Fibroblast of the conjunctiva (primary cell): Measurements from ENCODE around the gene CD244.
"Not testable (repeated sequence)": the region's sequence is repeated elsewhere in the genome, so short reads cannot be mapped to it uniquely, and the experiment has no call there.

Source experiments
- DNase-seq: peaks from one replicate; pipeline ENCODE4 v3.0.0-alpha.2; 2010; ENCODE audit warnings: low read depth

CD244 gene, protein sequence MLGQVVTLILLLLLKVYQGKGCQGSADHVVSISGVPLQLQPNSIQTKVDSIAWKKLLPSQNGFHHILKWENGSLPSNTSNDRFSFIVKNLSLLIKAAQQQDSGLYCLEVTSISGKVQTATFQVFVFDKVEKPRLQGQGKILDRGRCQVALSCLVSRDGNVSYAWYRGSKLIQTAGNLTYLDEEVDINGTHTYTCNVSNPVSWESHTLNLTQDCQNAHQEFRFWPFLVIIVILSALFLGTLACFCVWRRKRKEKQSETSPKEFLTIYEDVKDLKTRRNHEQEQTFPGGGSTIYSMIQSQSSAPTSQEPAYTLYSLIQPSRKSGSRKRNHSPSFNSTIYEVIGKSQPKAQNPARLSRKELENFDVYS

DNA sequence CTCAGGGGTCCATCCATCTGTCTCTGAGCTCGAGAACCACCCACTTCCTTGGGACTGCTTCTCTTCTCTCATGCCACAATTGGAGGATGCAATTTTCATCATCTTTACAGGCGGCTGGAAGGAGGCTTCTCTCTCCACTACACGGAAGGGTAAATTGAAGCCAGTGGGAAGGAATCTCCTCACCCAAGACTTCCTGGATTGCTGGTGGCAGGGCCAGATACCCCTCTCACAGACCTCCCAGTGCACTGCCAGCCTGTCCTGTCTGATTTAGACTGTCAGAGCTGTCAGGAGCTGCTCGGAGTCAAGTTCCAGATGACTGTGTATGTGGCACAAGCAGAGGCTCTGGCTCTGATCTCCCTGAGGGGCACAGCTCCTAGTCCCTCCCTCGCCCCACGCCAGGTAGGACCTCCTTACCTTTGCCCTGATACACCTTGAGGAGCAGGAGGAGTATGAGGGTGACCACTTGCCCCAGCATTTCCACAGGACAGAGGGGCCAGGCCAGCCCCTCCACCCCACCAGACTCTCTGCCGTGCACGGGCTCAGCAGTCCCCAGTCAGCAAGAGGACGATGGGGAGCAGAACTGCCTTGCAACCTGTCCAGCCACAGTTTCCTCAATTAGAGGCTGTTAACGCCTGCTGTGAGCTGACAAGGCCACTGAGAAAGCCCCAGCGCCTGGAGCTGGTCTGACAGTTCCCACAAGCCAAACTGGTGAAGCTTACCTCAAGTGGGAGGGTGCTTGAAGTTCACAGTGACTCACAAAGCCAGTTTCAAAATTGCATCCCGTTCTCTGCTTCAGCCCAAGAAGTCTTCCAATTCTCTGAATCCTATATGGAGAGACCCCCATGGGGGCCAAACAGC is at the start of gene CD244:
CD244 (minus strand) TSS at position 685 of the 858 bp plus-strand sequence; CDS start at position 475, 210 bp downstream.
- no peak for DNase-seq

DNA sequence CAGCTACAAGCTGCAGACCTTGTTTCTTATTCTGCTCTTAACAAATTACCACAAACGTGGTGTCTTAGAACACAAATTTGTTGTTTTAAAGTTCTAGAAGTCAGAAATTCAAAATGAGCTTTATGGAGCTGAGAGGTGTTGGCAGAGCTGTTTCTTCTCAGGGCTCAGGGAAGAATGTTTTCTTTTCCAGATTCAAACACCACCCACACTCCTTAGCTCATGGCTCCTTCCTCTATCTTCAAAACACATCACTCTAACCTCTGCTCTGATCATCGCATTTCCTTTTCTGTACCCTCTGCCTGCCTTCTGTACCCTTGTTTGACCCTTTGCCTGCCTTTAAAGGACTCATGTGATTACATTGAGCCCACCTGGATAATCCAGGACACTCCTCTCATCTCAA is 49.2 kb upstream of the CD244 start:
- DNase-seq = no peak

DNA sequence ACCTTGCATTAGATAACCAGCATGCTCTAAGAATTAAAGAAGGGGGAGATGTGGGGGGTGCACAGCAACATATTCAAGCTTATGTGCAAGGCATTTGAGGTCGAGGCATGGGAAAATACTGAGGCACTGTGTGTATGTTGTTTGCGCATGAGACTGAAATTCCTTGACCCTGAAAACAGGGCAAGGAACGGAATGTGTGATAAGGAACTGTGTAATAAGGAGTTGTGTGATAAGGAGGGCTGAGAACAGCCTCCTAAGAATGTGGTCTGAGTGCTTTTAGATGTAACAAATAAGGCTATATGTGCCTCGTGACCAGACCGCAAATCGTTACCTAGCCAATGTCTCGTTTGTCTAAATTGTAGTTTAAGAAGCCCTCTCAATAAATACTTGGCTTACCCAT is 48.8 kb upstream of the CD244 start:
- DNase-seq = no peak

DNA sequence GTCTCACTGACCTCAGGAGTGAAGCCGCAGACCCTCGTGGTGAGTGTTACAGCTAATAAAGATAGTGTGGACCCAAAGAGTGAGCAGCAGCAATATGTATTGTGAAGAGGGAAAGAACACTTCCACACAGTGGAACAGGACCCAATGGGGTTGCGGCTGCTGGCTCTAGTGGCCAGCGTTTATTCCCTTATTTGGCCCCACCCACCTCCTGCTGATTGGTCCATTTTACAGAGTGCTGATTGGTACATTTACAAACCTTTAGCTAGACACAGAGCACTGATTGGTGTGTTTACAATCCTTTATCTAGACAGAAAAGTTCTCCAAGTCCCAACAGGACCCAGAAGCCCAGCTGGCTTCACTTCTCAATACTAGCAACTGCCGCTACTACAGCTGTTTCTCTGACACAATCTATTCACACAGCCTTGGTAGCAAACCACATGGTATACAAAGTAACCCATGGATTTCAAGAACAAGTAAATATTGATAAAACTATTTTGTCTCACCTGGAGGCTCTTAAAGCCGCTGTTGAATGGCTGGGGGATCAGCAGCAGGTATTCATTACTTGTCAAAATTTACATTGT is 47.6 kb upstream of the CD244 start:
- DNase-seq = no peak

DNA sequence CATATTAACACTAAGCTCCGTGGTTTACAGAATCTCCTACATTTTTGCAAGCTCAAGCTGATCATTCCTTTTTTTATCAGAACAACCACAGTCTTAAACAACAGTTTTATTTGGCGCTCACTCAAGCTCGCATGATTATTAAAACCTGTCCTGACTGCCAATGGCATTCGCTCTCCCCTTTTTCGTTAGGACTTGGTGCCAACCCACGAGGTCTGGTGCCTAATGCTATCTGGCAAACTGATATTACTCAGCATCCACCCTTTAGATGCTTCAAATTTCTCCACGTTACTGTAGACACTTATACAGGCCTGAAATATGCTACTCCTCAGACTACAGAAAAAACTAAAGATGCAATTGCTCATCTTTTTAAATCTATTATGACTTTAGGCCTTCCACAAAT is 45.3 kb upstream of the CD244 start:
- DNase-seq = no peak

DNA sequence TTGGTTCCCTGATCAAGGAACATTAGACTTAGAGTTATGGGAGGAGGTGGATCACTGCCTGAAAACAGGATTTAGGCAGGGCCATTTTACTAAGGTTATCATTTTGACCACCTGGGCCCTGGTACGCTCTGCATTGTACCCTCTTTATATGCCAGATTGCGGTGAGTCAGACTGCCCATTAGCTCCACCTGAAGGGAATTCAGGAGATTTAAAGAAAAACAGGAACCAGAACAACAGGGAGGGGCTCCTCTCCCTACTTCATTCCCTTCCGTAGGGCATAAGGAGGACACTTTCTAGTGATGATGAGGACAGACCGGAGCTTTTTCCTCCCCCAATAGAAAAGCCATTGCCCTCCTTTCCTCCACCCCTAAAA is 42.9 kb upstream of the CD244 start:
- no peak for DNase-seq

DNA sequence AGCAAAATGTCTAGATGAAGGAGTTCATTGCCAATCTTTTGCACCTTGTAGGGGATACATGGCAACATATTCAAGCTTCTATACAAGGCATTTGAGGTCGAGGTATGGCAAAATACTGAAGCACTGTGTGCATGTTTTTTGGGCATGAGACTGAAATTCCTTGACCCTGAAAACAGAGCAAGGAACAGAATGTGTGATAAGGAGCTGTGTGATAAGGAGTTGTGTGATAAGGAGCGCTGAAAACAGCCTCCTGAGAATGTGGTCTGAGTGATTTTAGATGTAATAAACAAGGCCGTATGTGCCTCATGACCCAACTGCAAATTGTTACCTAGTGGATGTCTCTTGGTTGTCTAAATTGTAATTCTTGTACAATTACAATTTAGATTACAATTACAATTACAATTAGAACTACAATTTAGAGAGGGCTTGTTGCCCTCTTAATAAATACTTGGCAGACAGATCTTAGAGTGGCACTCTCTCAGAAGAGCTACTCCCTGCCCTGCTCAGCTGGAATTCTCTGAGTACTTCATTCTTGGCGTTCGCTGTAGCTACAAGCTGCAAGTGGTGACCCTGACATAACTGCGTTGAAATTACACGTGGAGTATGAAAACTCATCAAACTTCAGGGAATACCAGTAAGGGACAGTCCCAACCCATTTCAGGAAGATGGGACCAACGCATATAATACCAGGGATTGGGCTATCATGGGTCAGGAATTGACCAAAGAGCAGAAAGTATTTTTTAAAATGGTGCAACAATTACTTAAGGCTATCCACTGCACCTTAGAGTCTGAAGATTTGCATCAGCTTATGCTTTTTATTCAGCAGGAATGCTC is 42.3 kb upstream of the CD244 start:
- no peak for DNase-seq

DNA sequence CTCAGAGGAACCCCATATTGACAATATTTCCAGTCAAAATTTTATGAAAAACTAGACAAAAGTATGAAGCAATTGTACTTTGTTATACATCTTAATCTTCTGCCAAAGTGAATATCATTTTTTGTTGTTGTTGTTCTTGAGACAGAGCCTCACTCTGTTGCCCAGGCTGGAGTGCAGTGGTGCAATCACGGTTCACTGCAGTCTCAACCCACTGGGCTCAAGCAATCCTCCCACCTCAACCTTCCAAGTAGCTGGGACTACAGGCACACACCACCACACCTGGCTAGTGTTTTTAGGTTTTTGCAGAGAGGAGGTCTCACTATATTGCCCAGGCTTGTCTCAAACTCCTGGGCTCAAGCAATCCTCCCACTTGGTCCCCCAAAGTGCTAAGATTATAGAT is 39.6 kb upstream of the CD244 start:
- not testable (repeated sequence) for DNase-seq

DNA sequence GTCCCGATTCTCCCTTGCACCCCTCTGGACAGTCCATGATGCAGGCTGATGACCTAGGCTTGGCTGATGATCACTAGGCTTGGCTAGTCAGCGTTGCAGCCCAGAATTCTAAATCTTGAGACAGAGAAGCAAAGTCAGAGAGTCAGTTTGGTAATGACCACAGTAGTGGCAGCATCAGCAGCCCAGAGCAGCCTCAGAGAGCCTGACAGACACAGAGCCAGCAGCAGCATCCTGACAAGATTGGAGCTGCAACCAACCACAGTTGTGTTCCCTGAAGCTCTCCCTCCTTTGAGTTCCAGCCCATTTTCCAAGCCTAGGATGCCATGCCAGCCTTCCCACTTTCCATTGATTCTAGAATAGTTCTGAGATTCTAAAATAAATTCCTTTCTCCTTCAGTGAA is 39.1 kb upstream of the CD244 start:
- DNase-seq = no peak

DNA sequence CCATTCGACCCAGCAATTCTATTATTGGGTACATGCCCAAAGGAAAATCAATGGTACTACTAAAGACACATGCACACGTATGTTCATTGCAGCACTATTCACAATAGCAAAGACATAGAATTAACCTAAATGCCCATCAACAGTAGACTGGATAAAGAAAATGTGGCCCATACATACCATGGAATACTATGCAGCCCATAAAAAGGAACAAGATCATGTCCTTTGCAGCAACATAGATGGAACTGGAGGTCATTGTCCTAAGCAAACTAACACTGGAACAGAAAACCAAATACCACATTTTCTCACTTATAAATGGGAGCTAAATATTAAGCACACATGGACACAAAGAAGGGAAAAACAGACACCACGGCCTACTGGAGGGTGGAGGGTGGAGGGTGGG is 38.0 kb upstream of the CD244 start:
- not testable (repeated sequence) for DNase-seq

DNA sequence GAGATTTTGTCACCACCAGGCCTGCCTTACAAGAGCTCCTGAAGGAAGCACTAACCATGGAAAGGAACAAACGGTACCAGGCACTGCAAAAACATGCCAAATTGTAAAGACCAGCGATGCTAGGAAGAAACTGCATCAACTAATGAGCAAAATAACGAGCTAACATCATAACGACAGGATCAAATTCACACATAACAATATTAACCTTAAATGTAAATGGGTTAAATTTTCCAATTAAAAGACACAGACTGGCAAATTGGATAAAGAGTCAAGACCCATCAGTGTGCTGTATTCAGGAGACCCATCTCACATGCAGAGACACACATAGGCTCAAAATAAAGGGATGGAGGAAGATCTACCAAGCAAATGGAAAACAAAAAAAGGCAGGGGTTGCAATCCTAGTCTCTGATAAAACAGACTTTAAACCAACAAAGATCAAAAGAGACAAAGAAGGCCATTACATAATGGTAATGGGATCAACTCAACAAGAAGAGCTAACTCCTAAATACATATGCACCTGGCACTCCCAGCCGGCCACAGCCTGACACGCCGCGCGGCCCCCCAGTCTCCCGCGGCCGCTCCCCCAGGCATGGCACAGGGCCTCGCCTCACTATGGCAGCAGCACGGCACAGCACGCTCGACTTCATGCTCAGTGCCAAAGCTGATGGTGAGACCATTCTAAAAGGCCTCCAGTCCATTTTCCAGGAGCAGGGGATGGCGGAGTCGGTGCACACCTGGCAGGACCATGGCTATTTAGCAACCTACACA is 31.9 kb upstream of the CD244 start:
- not testable (repeated sequence) for DNase-seq

DNA sequence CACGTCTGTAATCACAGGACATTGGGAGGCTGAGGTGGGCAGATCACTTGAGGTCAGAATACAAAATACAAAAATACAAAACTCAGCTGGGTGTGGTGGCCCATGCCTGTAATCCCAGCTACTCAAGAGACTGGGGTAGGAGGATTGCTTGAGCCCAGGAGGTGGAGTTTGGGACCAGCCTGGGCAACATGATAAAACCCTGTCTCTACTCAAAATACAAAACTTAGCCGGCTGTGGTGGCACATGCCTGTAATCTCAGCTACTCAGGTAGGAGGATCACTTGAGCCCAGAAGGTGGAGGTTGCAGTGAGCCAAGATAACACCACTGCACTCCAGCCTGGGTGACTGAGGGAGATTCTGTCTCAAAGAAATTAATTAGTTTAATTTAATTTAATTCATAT is 28.8 kb upstream of the CD244 start:
- no peak for DNase-seq

DNA sequence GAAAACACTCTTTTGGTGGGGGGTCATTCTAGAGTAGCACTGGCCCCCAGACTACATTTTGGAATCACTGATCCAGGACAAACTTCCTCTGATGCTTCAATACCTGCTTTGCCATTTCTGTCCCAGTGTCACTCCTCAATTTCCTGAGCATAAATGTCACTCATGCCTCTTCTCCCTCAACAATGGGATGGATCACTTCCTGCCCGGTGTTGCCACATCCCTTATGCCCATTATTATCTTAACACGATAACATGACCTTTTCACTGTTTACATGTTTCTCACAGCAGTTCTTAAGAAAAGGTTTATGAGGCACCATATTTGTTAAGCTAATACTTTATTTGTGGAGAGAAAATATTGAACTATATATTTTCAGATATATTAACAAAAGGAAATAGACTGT is 26.2 kb upstream of the CD244 start:
- no peak for DNase-seq

DNA sequence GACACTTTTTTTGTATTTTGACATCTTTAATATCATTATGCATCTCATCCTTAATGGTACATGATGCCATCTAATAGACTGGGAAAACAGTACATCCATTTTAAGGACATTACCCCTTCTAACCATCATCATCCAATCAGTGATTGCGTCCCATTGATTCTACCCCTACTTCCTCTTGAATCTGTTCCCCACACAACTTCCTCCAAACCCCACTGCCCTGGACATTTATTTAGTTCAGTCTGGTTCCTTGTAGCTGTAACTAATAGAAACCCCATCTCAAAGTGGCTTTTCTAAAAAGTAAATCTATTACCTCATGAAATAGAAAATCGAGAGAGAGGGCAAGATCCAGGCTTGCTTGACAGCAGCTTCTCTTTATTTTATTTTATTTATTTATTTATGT is 24.4 kb upstream of the CD244 start:
- DNase-seq = no peak

DNA sequence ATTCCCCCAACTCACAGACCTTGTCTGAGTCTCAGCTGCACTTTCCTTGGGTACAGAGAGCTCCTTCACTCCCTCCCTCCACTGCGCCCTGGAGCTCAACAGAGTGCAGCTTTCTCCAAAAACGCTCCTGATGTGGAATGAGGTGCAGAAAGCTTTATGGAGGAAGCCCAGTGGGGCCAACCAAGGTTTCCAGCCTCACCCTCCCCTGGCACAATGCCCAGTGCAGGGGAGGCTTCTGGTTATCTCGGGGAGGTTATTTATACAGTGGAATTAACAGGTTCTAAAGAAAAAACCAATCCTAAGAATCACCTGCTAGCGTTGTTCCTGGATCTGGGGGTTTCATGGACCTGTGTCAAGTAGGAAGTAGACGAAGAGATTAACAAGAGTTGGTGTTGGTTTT is 22.4 kb upstream of the CD244 start, which contains the start of gene ITLN1:
ITLN1 (minus strand) TSS at position 139 of the 400 bp plus-strand sequence. CDS start 303 bp downstream, outside the sequence.
- DNase-seq = no peak

DNA sequence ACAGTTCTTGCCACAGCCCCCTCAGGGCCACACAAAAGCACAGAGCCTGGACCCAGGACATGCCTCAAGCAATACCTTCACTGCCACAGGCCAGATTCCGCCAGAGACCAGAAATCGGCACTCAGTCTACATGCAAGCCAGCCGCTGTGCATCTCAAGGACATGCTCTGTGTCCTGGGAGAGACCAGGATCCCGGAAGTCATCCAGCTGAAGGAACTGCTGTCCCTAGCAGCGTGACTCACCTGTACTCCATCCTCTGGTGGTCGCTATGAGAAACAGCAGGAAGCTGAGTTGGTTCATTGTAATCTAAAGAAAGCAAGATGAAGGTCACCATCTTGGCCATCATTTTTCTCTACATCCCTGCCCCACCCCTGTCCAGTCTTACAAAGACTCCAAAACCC is 21.9 kb upstream of the CD244 start:
- no peak for DNase-seq

DNA sequence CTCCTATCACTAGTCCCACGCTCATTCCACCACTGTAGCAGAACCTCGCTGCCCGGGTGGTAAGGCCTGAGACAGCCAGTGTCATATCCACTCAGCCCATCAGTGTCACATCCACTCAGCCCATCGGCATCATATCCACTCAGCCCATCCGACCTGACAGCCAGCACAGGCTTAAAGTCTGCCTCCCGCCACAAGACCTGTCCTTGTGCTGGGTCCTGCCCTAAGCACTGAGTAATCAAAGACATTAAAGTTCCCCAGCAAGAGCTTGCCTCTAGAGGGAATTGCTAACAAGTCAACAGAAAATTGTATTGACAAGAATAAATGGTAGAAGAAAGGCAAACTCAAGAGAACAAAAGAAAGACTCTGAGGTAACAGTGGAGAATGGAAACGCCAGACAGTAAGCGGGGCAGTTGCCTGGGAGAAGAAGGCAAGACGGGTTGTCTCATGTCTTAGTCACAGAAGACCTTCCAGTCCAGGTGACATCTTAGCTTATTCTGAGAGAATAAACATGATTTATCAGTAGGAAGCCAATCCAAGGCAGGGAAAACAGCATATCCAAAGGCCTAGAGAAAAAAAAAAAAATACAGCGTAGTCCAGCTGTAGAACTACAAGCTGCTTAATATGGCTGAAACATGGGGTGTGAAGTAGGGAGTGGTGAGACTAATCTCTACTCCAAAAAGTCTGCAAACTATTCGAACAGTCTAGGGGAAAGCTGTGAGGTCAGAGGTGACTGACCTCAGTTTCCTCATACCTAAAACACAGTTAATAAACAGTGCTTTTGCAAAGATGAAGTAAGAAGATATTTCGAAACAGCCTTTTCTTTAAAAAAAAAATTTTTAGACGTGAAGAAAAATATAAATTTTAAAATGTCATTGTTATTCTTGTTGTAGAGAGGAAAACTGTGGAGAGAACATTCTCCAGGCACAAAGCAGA is 21.2 kb upstream of the CD244 start:
- DNase-seq = no peak

DNA sequence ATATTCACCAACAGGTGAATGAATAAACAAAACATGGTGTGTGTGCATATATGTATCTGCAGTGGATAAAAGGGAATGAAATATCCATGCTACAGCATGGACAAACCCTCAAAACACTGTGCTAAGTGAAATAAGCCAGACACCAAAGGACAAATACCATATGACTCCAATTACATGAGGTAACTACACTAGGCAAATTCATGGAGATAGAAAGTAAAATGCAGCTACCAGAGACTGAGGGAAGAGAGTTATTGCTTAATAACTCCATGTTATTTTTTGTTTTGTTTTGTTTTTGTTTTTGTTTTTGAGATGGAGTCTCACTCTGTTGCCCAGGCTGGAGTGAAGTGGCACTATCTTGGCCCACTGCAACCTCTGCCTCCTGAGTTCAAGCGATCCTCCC is 19.9 kb upstream of the CD244 start:
- DNase-seq = no peak

DNA sequence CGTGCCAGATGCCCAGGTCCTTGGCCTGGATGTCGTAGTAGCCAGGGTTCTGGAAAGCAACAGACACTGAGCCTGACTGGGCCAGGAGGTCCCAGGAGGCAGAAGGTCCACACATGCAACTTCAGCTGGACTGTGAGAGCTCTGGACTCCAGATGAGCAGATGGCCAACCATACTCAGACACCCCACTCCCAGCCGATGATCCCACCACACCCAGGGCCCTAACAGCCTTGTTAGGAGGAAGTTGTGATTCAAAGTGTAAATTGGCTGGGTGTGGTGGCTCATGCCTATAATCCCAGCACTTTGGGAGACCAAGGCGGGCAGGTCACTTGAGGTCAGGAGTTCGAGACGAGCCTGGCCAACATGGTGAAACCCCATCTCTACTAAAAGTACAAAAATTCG is 18.6 kb upstream of the CD244 start:
- DNase-seq = not testable (repeated sequence)

DNA sequence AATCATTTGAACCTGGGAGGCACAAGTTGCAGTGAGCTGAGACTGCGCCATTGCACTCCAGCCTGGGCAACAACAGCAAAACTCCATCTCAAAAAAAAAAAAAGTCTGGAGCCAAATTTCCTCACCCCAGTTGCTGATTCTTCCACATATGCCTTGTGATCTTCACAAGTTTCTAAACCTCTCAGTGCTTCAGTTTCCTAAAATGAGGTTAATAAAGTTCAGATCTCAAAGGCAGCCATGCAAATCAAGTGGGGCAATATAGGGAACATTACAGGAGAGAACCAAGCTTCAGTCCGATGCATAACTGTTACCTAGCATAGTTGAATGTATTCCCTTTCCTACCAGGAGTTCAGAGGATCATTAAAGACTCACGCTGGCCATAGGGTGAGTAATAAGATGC is 17.5 kb upstream of the CD244 start:
- no peak for DNase-seq
